Body of pancreas (tissue), 4 donors: ENCODE measurements around the gene TRAPPC12.

Experiments
- CTCF ChIP-seq, 7 experiments: fragments of 450-650 bp in 4 of 7; fragments of 200-600 bp in 3 of 7; sonication (generic) in 3 of 7; IDR thresholded peaks; one replicate each; pipeline ENCODE4 v1.5.1; 2016 to 2019; ENCODE audit warnings: antibody characterized with exemption in 7 of 7
- POLR2A ChIP-seq, 3 donors: fragments of 450-650 bp; IDR thresholded peaks; one replicate each; pipeline ENCODE4 v1.6.1; 2016; ENCODE audit warnings: antibody characterized with exemption in 3 of 3, mild to moderate bottlenecking in 2 of 3

GRCh38 chr2:3411103-3411502 lies 31.6 kb downstream of the TRAPPC12 start:
- TF ChIP-seq CTCF (IDR thresholded peaks at IDR 0.05) = no peak
- TF ChIP-seq POLR2A (IDR thresholded peaks at IDR 0.05) = no peak
